Psoas muscle (tissue), 8 donors: ENCODE results near the gene WDR82. TPM values are rescaled to one million over a fixed set of nuclear protein-coding genes. Genes with fewer than 3 reads are reported as not detected.

Source experiments
- ATAC-seq, 4 donors: fragments of 200-7000 bp; cut with Tn5 transposase; one replicate each; pipeline ENCODE4 v1.9.1; 2020; ENCODE audit warnings: moderate library complexity in 3 of 4, mild to moderate bottlenecking in 2 of 4
- DNase-seq, 2 donors: peaks; one replicate each; pipeline ENCODE4 v3.0.0-alpha.2; 2020
- H3K27ac ChIP-seq: fragments of 200-600 bp; one replicate; pipeline ENCODE4 v1.8.0; 2022
- H3K27me3 ChIP-seq, 3 donors: fragments of 200-600 bp in 1 of 3; one replicate each; pipeline versions ENCODE4 v1.6.1 to v1.8.0; 2013 to 2022; ENCODE audit warnings: low read length in 2 of 3, mild to moderate bottlenecking in 2 of 3, moderate library complexity in 1 of 3; ENCODE audit not compliant: insufficient read depth in 3 of 3
- H3K36me3 ChIP-seq, 2 donors: fragments of 200-600 bp in 1 of 2; one replicate each; pipeline versions ENCODE4 v1.6.1 to v1.8.0; 2013 to 2022; ENCODE audit warnings: low read depth in 1 of 2, mild to moderate bottlenecking in 1 of 2, moderate library complexity in 1 of 2; ENCODE audit not compliant: insufficient read depth in 1 of 2
- H3K4me1 ChIP-seq: fragments of 200-600 bp; one replicate; pipeline ENCODE4 v1.8.0; 2022
- H3K4me3 ChIP-seq: fragments of 200-600 bp; one replicate; pipeline ENCODE4 v1.8.0; 2022; ENCODE audit warnings: mild to moderate bottlenecking
- H3K9me3 ChIP-seq: fragments of 200-600 bp; one replicate; pipeline ENCODE4 v1.8.0; 2022
- WGBS, 3 donors: extraction: QIAGEN DNeasy Blood & Tissue Kit; methylation state at CpG; one replicate each; pipeline versions ENCODE4 v1.1.6 to v1.1.7; 2013; 5-methylcytosine and 5-hydroxymethylcytosine counted together
- intact Hi-C, 2 donors: fragments of 100-400 bp; cut with DNase I; formaldehyde crosslinking; loops; one replicate each; pipeline versions ENCODE4 v1.11.0 to v1.14.2; 2022
- polyA plus RNA-seq, 3 donors: library from polyadenylated mRNA; stranded (reverse); fragments of 200-250 nt; gene quantifications; one replicate each; pipeline ENCODE4 v1.2.3, GENCODE V29; 2013
- total RNA-seq, 4 donors: library from RNA; stranded (reverse); fragmentation: NEBNext Ultra II Directional in 2 of 4; extraction: Animal tissue kit (Norgen Biotek cat#: 25700) in 2 of 4; gene quantifications; one replicate each; pipeline versions ENCODE4 v1.2.1 to v1.2.4, GENCODE V29; 2021 to 2023
- TF ChIP-seq, protein P1 (sequence below): fragments of 200-600 bp; IDR thresholded peaks from one replicate; pipeline ENCODE4 v1.8.0; 2022; ENCODE audit warnings: antibody characterized with exemption
- donor health status: healthy with polysubstance abuse.
- donor health status: DM: no; HTN: no; CAD: no; lungs with moderate emphysema.
- donor health status: Bipolar disorder and iron deficiency.
- donor health status: healthy.
- donor health status: DM: yes; HTN: yes; CAD: no.
- donor health status: DM: no; HTN: no; CAD: no.
- donor health status: DM: no; HTN: no; CAD: no.
- donor health status: DM: yes; HTN: yes; CAD: no.

Gene WDR82
- total and polyA plus RNA-seq, 7 donors: 46.1 to 96.7 (median 84.0) TPM

DNA sequence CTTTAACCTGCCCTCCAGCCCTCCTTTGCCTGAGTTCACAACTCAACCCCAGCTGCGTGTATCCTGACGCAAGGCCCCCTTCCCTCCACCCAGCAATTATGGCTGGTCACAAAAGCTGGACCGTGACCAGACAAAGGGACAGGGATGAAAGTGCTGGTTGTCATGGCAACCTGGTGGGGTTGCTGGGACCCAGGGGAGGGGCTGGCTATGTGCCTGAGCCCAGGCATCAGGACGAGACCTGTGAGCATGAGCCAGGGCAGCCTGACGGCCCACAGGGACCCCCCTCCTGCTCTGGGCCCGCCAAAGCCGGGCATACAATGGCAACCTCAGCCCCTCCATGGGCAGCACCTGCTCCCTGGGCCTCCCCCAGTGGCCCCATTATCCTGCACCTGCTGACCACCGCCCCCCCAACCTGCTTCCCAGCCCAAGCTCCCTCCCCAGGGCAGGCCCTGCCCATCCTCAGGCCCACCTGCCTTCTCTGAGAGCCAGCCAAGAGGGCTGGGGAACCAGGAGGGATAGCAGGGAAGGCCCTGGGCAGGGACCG is 33.2 kb upstream of the WDR82 start:
- Histone ChIP-seq H3K4me1 (no peaks in the 10 kb centered on the region), H3K27me3 (no peaks in the 10 kb centered on the region), H3K4me3 (no peak overlapping the region), H3K36me3 (no peaks in the 10 kb centered on the region), H3K9me3 (no peaks in the 10 kb centered on the region), H3K27ac (no peak overlapping the region)
- no peak for DNase-seq
- intact Hi-C loops: loop anchor here (5.0 kb wide), 2 partner anchors 46 to 91 kb away; no protein-coding TSS in a partner anchor
- WGBS, 3 donors: 65 to 78% (median 76%) methylated on average over 9 of the region's 9 CpGs
- no peak for ATAC-seq
- TF ChIP-seq, protein P1, sequence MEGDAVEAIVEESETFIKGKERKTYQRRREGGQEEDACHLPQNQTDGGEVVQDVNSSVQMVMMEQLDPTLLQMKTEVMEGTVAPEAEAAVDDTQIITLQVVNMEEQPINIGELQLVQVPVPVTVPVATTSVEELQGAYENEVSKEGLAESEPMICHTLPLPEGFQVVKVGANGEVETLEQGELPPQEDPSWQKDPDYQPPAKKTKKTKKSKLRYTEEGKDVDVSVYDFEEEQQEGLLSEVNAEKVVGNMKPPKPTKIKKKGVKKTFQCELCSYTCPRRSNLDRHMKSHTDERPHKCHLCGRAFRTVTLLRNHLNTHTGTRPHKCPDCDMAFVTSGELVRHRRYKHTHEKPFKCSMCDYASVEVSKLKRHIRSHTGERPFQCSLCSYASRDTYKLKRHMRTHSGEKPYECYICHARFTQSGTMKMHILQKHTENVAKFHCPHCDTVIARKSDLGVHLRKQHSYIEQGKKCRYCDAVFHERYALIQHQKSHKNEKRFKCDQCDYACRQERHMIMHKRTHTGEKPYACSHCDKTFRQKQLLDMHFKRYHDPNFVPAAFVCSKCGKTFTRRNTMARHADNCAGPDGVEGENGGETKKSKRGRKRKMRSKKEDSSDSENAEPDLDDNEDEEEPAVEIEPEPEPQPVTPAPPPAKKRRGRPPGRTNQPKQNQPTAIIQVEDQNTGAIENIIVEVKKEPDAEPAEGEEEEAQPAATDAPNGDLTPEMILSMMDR: no peak

DNA sequence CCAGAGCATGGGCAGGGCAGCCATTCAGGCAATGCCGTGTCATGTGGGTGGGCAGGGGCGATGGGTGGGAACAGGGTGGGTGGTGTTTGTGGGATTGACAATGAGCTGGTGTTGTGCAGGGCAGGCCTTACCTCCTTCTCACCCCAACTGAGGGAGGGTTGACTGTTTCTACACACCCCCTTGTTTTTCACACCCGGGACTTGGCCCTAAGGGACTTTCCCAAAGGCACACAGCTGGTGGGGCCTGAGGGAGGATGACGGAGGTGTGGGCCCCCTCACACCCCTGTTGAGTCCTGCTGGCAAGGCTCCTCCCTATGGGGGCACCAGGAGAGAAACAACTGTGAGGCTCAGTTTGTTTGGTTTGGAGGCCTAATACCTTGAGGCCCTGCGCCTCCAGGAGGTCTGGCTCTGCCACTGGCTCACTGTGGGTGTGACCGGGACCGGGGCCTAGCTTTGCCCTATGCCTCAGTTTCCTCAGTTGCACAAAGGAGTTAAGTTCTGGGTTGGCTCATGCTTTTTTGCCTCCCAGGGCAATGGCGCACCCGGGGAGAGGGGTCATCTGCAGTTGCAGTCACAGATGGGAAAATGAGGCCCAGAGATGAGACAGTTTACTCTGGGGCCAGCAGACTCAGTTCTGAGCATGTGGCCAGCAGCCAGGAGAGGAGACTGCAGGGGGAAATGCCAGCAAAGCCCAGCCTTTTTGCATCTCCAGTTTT is 32.6 kb upstream of the WDR82 start:
- TF ChIP-seq, protein P1: no peak
- no peaks in the 10 kb centered on the region for H3K27me3 ChIP-seq
- ATAC-seq (no peak), DNase-seq (no peak)
- H3K36me3 ChIP-seq: no peaks in the 10 kb centered on the region
- no peaks in the 10 kb centered on the region for H3K4me1 ChIP-seq
- no peak overlapping the region for H3K4me3 ChIP-seq
- H3K9me3 ChIP-seq: no peaks in the 10 kb centered on the region
- H3K27ac ChIP-seq: no peak overlapping the region
- intact Hi-C loops: loop anchor here (5.0 kb wide), 2 partner anchors 46 to 91 kb away; no protein-coding TSS in a partner anchor
- WGBS, 3 donors: 75 to 77% (median 76%) methylated on average over 9 of the region's 9 CpGs

- 62 to 87% (median 75%) methylated on average over 1 of the region's 1 CpG for WGBS, 3 donors
- no peak overlapping the region for H3K27ac ChIP-seq
- H3K36me3 ChIP-seq: no peaks in the 10 kb centered on the region
- H3K4me3 ChIP-seq: no peak overlapping the region
- TF ChIP-seq, protein P1: no peak
- no peaks in the 10 kb centered on the region for H3K27me3 ChIP-seq
- no peak for DNase-seq
- H3K4me1 ChIP-seq: no peaks in the 10 kb centered on the region
- no peak for ATAC-seq
- intact Hi-C loops: no loop called here
- H3K9me3 ChIP-seq: no peaks in the 10 kb centered on the region
Observed at GRCh38 chr3:52308308-52308707, 29.9 kb upstream of the WDR82 start.

GRCh38 chr3:52306978-52307377 is 28.5 kb upstream of the WDR82 start:
- intact Hi-C loops: no loop called here
- no peak for DNase-seq
- Histone ChIP-seq H3K9me3 (no peaks in the 10 kb centered on the region), H3K27ac (no peak overlapping the region), H3K36me3 (no peaks in the 10 kb centered on the region), H3K27me3 (no peaks in the 10 kb centered on the region), H3K4me3 (no peak overlapping the region), H3K4me1 (no peaks in the 10 kb centered on the region)
- no peak for ATAC-seq
- TF ChIP-seq, protein P1: no peak
- WGBS, 3 donors: 92 to 95% (median 93%) methylated on average over 4 of the region's 4 CpGs
